CD14-positive monocyte (primary cell): ENCODE measurements around the gene SLCO3A1. TPM values are rescaled to one million over a fixed set of nuclear protein-coding genes. Genes with fewer than 3 reads are reported as not detected.

ENCODE experiments used
- DNase-seq, 3 donors: peaks; one replicate each; pipeline ENCODE4 v3.0.0-alpha.2; 2011 to 2022
- H2AFZ ChIP-seq: 2 replicates; pipeline ENCODE4 v1.6.0; 2012; ENCODE audit warnings: mild to moderate bottlenecking, low read depth, low read length, inconsistent platforms; ENCODE audit not compliant: insufficient read depth, poor library complexity, severe bottlenecking
- H3K27ac ChIP-seq, 2 donors: 1 replicate in 1 of 2; 2 replicates in 1 of 2; pipeline ENCODE4 v1.5.1; 2012 to 2013; ENCODE audit warnings: low read length in 2 of 2, control low read depth in 1 of 2, inconsistent platforms in 1 of 2, low read depth in 1 of 2, mild to moderate bottlenecking in 1 of 2
- H3K27me3 ChIP-seq, 2 donors: one replicate each; pipeline versions ENCODE4 v1.6.0 to v1.6.1; 2011 to 2013; ENCODE audit warnings: low read length in 2 of 2; ENCODE audit not compliant: control insufficient read depth in 2 of 2, insufficient read depth in 2 of 2
- H3K36me3 ChIP-seq, 2 donors: replicated peaks in 1 of 2; 1 replicate in 1 of 2; 2 replicates in 1 of 2; pipeline versions ENCODE4 v1.5.1 to v1.6.1; 2012 to 2013; ENCODE audit warnings: low read length in 2 of 2, control low read depth in 1 of 2, inconsistent platforms in 1 of 2, mild to moderate bottlenecking in 1 of 2; ENCODE audit not compliant: insufficient read depth in 2 of 2, control insufficient read depth in 1 of 2
- H3K4me1 ChIP-seq, 2 donors: 1 replicate in 1 of 2; 2 replicates in 1 of 2; pipeline versions ENCODE4 v1.5.1 to v1.6.1; 2012 to 2013; ENCODE audit warnings: low read length in 2 of 2, control low read depth in 1 of 2, inconsistent platforms in 1 of 2, mild to moderate bottlenecking in 1 of 2, moderate library complexity in 1 of 2; ENCODE audit not compliant: insufficient read depth in 2 of 2, control insufficient read depth in 1 of 2
- H3K4me2 ChIP-seq: replicated peaks from 2 replicates; pipeline ENCODE3; 2012; ENCODE audit warnings: low read length, moderate library complexity, mild to moderate bottlenecking; ENCODE audit not compliant: poor library complexity, severe bottlenecking; ENCODE audit errors: extremely low read depth
- H3K4me3 ChIP-seq, 3 experiments: fragments of 200-600 bp in 1 of 3; sonication (generic) in 1 of 3; replicated peaks in 1 of 3; 1 replicate in 2 of 3; 2 replicates in 1 of 3; pipeline ENCODE4 v1.5.1; 2011 to 2013; ENCODE audit warnings: low read length in 3 of 3, mild to moderate bottlenecking in 3 of 3, control low read depth in 2 of 3, low read depth in 2 of 3, inconsistent platforms in 1 of 3, moderate library complexity in 1 of 3
- H3K79me2 ChIP-seq: 2 replicates; pipeline ENCODE4 v1.6.0; 2012; ENCODE audit warnings: mild to moderate bottlenecking, control low read depth, inconsistent platforms, low read length, moderate library complexity; ENCODE audit not compliant: insufficient read depth
- H3K9ac ChIP-seq: 2 replicates; pipeline ENCODE4 v1.6.0; 2017; ENCODE audit warnings: low read length, mild to moderate bottlenecking; ENCODE audit not compliant: insufficient read depth, poor library complexity, severe bottlenecking
- H3K9me3 ChIP-seq, 2 donors: replicated peaks in 1 of 2; 1 replicate in 1 of 2; 2 replicates in 1 of 2; pipeline versions ENCODE4 v1.5.1 to v1.6.1; 2012 to 2013; ENCODE audit warnings: low read length in 2 of 2, control low read depth in 1 of 2; ENCODE audit not compliant: control insufficient read depth in 1 of 2, insufficient read depth in 1 of 2
- H4K20me1 ChIP-seq: 2 replicates; pipeline ENCODE4 v1.6.0; 2012; ENCODE audit warnings: mild to moderate bottlenecking, low read length, control low read depth, moderate library complexity; ENCODE audit not compliant: insufficient read depth
- H3K27ac Mint-ChIP-seq, 7 donors: one replicate each; pipeline ENCODE4 v1.8.0; 2020; ENCODE audit warnings: mild to moderate bottlenecking in 7 of 7, mixed read lengths in 7 of 7, moderate library complexity in 6 of 7, inconsistent platforms in 2 of 7
- H3K27me3 Mint-ChIP-seq, 3 donors: one replicate each; pipeline ENCODE4 v1.8.0; 2021 to 2022; ENCODE audit warnings: low read depth in 3 of 3, mild to moderate bottlenecking in 3 of 3, mixed read lengths in 3 of 3, moderate library complexity in 3 of 3, inconsistent platforms in 1 of 3
- H3K36me3 Mint-ChIP-seq, 2 donors: one replicate each; pipeline ENCODE4 v1.8.0; 2020; ENCODE audit warnings: mixed read lengths in 2 of 2, inconsistent platforms in 1 of 2, mild to moderate bottlenecking in 1 of 2
- H3K4me1 Mint-ChIP-seq: one replicate; pipeline ENCODE4 v1.8.0; 2020; ENCODE audit warnings: mild to moderate bottlenecking, mixed read lengths
- H3K4me3 Mint-ChIP-seq, 2 donors: one replicate each; pipeline ENCODE4 v1.8.0; 2020; ENCODE audit warnings: mild to moderate bottlenecking in 2 of 2, mixed read lengths in 2 of 2, moderate library complexity in 1 of 2
- H3K9me3 Mint-ChIP-seq, 7 donors: one replicate each; pipeline ENCODE4 v1.8.0; 2020 to 2022; ENCODE audit warnings: mixed read lengths in 7 of 7, mild to moderate bottlenecking in 6 of 7, moderate library complexity in 6 of 7, inconsistent platforms in 2 of 7
- CTCF ChIP-seq: fragments of 200-600 bp; IDR thresholded peaks from one replicate; pipeline ENCODE4 v1.8.0; 2022; ENCODE audit warnings: antibody characterized with exemption, mild to moderate bottlenecking
- WGBS: methylation state at CpG from one replicate; pipeline ENCODE4 v1.1.5; 2013; ENCODE audit warnings: missing lambda C conversion rate; ENCODE audit not compliant: insufficient coverage; 5-methylcytosine and 5-hydroxymethylcytosine counted together
- intact Hi-C, 2 donors: fragments of 100-400 bp; cut with micrococcal nuclease; formaldehyde crosslinking; loops; one replicate each; pipeline versions ENCODE4 v1.15.0 to v1.15.1; 2023
- polyA plus RNA-seq, 3 donors: library from polyadenylated mRNA; depleted of rRNA in 1 of 3; unstranded in 2 of 3; stranded (reverse) in 1 of 3; fragments of 300-500 nt in 2 of 3; fragments of >200 nt in 1 of 3; fragmentation: Illumina TruSeq in 2 of 3; gene quantifications; 1 replicate in 2 of 3; 2 replicates in 1 of 3; pipeline ENCODE4 v1.2.3, GENCODE V29; 2012 to 2021

The SLCO3A1 gene
- polyA plus RNA-seq, 3 donors, result 53.7 to 76.2 (median 62.8) TPM

DNA sequence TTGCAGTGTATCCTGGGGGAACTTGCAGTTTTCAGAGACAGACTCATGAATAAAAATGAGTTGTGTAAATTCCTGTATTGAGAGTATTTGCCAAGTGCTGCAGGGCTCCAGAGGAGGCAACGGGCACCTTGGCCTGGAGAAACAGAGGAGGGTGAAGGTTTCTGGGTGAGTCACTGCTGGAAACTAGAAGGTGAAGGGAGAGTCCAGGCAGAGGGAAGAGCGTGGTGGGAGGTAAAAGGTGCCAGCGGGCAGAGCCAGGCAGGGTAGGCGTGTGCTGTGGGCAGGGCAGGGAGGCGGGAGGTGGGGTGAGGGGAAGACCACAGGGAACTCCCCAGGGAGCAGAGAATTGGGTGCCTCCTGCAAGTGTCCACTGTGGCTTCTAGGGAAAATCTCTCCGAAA is 120.8 kb downstream of the SLCO3A1 start:
- H3K79me2 ChIP-seq, result peaks cover 98% of the 10 kb centered on the region
- H3K9me3 Mint-ChIP-seq, result peaks cover 0 to 4% (median 0%) of the 10 kb centered on the region in 7 donors

DNA sequence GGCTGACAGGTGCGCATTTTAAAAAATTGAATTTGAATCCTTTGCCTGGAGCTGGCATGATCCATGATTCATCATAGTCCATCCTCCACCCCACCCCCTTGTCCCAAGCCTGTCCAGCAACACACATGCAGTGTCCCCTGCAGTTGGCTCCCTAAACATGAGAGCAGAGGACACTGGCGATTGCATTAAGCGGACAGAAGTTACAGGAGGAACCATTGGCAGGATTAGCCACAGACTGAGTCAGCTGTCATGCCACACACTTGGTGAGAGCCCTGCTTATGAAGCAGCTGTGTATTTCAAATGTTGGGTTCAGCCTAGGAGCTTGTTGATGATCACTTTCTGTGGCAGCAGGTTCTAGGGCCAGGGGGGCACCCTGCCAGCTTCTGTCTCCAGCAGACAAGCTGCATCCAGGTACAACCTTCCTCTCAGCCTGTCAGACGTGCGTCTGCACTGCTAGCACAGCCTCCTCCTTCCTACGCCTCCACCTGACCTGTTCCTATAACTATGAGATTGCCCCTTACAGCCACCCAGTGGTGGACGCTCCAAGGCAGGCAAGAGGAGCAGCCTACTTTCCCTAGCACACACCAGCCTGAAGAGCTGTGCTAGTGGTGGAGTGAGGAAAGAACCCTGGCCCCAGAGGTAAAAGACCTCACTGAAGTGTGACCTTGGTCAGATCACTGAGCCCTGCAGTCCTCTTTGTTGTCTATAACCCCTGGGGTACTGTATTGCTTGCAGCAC is 121.9 kb downstream of the SLCO3A1 start:
- peaks cover 19% of the 10 kb centered on the region for H3K4me1 Mint-ChIP-seq
- H3K4me3 Mint-ChIP-seq, result no peak overlapping the region
- peaks cover 0 to 4% (median 0%) of the 10 kb centered on the region in 7 donors for H3K9me3 Mint-ChIP-seq
- Histone ChIP-seq H3K27ac (peak overlapping the region in 1 of 2 donors; percentile 16), H3K4me2 (no peak overlapping the region), H2AFZ (no peak overlapping the region), H3K36me3 (no peaks in the 10 kb centered on the region), H3K4me3 (no peak overlapping the region), H4K20me1 (peaks cover 100% of the 10 kb centered on the region), H3K9ac (no peak overlapping the region), H3K27me3 (no peaks in the 10 kb centered on the region), H3K9me3 (no peaks in the 10 kb centered on the region), H3K4me1 (no peaks in the 10 kb centered on the region), H3K79me2 (peaks cover 98% of the 10 kb centered on the region)
- peak in 1 of 3 donors; percentile 40 for DNase-seq
- H3K27me3 Mint-ChIP-seq, result peaks cover 0 to 1% (median 0%) of the 10 kb centered on the region in 3 donors
- H3K27ac Mint-ChIP-seq, result peak overlapping the region in 1 of 7 donors; percentile 38
- 86% methylated on average over 4 of the region's 7 CpGs for WGBS
- intact Hi-C loops, result no loop called here
- peaks cover 0 to 3% of the 10 kb centered on the region in 2 donors for H3K36me3 Mint-ChIP-seq
- no peak for TF ChIP-seq CTCF

More for the DNA sequence above, 120.8 kb downstream of the SLCO3A1 start:
- H3K27me3 Mint-ChIP-seq, result peaks cover 0 to 1% (median 0%) of the 10 kb centered on the region in 3 donors
- intact Hi-C loops, result no loop called here
- Histone ChIP-seq H3K27me3 (no peaks in the 10 kb centered on the region), H4K20me1 (peaks cover 100% of the 10 kb centered on the region), H3K27ac (no peak overlapping the region), H3K4me2 (no peak overlapping the region), H3K9ac (no peak overlapping the region), H3K36me3 (no peaks in the 10 kb centered on the region), H3K4me3 (no peak overlapping the region), H2AFZ (no peak overlapping the region), H3K4me1 (no peaks in the 10 kb centered on the region), H3K9me3 (no peaks in the 10 kb centered on the region)
- TF ChIP-seq CTCF, result no peak
- DNase-seq, result no peak
- WGBS, result 94% methylated on average over 5 of the region's 6 CpGs
- peak overlapping the region in 3 of 7 donors; percentile 45 to 73 (median 68) for H3K27ac Mint-ChIP-seq
- H3K36me3 Mint-ChIP-seq, result peaks cover 0 to 3% of the 10 kb centered on the region in 2 donors
- H3K4me3 Mint-ChIP-seq, result no peak overlapping the region
- H3K4me1 Mint-ChIP-seq, result peaks cover 21% of the 10 kb centered on the region
